ENCODE data around the gene DBH.

Gene DBH

DNA sequence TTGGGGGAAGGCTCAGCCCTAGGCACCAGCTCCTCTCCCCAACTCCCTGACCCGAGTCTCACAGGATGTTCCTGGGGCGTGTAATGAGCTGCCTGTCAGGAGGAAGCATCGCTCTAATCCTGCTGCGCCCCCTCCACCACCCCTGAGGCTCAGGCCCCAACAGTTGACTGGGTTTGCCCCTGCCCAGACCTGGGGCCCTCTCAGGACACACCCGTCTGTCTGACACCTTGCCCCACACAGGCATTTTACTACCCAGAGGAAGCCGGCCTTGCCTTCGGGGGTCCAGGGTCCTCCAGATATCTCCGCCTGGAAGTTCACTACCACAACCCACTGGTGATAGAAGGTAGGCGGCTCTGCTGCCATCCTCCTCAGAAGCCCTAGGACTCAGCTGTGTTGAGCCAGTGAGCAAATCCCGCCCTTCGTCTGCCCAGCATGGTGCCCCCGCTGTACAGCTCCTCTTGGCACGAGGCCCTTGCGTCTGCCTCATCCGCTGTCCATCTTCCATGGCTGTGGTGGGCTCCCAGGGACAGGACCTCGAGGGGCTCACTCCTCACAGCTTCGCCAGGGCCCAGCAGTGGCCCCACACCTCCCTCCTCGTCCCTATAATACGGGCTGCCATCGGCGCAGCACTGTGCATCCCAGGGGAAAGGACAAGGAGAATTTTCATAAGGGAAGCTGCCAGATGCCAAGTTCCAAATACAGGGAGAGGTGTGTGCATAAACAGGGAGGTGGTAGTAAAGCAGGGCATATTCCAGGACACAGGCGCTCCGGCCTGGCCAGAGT is 8.0 kb downstream of the DBH start:
- no peak for DNase-seq (ENCODE audit: low read depth)

DNA sequence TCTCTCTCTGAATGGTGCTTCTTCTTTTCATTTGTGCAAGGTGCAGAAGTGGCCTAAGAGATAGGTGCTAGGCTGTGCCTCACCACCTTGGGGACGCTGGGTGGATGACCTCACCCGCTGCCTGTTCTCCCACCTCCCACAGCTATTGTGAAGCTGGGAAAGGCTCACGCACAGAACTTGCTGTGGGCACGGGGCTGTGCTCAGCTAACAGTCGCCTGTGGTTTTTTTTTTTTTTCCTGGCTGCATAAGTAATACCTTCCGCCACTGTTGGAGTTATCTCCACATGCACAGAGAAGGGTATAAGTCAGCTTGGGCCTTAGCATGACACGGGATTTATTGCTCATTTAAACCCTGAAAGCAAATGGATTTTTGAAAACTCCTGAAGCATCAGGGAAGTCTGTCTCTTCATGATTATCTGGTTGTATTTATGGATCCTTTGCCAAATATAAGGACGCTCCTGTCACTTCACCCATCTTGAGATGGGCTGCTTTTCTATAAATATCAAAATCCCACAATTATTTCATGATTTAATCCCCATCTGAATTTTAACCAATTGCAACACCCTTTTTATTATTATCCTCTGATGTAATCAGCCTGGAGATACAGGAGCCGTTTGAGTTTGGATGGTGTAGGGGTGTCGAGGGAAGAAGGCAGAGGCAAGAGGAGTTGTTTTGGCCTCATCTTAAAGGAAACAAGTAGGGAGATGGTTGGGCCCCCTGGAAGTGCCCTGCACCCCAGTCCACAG is 9.0 kb downstream of the DBH start:
- no peak for DNase-seq (ENCODE audit: low read depth)

DNA sequence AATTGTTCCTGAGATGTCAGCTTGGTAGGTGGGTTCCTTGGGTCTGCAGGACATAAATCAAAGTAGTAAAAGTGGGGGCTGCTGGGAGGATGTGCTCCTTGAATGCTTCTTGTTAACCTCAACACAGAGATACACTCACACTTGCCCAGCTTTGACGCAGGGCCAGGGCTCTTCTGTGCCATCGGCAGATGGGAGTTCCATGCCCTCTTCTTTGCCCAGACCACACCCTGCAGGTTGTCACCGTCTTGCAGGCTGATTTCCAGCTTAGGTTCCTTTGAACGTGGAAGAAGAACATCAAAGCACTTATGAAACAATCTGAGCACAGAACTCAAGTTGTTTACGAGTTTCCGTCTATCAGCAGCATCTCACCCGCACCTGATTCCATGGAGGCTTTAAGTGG is 11.0 kb downstream of the DBH start:
- no peak for DNase-seq (ENCODE audit: low read depth)

DNA sequence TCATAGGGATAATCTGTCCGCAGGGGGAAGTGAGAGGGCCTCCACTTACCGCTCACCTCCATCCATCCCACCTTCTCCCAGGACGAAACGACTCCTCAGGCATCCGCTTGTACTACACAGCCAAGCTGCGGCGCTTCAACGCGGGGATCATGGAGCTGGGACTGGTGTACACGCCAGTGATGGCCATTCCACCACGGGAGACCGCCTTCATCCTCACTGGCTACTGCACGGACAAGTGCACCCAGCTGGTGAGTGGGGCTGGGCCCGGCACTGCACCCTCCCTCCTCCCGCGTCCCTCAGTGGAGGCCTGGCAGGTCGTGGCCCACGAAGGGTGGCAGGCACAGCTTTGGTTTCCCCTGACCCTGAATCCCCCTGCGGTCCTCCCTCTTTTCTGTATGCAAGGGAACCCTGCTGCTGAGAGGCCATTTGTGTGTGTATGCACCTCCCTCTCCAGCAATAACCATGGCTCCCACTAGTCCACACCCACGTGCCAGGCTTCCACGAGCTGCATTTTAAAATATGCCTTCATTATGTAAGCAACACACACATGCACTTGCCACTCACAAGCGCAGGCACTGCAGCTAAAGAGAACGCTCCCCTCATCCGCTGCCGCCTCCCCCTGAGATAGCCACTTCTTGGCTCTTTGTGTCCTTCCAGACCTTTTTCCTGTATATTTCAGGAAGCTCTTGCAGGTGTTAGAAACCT is 11.8 kb downstream of the DBH start:
- DNase-seq (ENCODE audit: low read depth) = no peak

DNA sequence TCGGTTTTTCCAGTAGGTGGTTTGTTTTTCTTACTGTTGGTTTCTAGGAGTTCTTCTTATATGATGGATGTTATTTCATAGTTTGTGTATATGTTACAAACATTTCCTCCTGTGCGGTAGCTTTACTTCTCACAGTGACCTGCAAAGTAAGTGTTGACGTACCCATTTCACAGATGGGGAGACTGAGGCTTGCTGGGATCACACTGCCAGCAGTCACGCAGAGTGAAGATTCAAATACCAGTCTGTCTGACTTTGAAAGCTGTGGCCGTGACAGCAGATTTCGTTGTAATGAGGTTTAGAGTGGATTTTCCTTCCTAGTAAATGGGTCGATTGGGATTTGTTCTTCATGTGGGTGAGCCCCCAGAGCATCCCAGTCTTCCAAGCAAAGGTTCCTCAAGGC is 13.0 kb downstream of the DBH start:
- no peak for DNase-seq (ENCODE audit: low read depth)

DNA sequence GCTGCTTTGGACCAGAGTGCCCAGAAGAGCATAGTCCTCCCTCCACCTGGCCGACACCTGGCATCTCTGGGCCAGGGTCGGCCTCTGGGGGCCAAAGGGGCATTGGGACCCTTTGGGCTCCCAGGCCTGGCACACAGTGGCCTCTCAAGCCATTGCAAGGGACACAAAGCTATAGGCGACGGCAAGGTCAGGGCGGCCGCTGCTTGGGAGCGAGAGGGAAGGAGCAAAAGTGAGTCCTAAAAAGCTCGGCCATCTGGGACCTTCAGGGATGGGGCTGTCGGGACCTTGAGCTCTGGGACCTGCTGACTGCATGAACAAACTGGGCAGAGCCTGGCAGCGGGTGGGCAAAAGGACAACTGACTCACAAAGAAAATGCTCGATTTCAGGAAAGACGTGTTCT is 13.9 kb downstream of the DBH start:
- no peak for DNase-seq (ENCODE audit: low read depth)

DNA sequence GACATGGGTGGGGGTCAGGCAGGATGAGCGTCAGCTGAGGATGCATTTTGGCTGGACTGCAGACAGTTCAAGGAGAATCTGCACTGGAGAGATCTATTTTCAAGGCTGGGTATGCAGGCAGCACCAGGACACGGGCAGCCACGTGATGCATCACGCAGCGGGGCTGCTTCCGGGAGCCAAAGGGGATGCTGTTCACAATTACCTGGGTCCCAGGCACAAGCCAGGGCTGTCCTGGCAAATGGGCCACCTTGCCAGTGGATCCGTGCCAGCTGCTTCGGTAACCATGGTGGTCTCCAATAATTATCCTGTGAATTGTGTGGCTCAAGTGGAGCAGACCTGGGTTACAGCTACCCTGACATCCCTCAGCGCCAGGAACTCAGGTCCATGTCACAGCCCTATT is 17.5 kb downstream of the DBH start:
- DNase-seq (ENCODE audit: low read depth) = no peak

DNA sequence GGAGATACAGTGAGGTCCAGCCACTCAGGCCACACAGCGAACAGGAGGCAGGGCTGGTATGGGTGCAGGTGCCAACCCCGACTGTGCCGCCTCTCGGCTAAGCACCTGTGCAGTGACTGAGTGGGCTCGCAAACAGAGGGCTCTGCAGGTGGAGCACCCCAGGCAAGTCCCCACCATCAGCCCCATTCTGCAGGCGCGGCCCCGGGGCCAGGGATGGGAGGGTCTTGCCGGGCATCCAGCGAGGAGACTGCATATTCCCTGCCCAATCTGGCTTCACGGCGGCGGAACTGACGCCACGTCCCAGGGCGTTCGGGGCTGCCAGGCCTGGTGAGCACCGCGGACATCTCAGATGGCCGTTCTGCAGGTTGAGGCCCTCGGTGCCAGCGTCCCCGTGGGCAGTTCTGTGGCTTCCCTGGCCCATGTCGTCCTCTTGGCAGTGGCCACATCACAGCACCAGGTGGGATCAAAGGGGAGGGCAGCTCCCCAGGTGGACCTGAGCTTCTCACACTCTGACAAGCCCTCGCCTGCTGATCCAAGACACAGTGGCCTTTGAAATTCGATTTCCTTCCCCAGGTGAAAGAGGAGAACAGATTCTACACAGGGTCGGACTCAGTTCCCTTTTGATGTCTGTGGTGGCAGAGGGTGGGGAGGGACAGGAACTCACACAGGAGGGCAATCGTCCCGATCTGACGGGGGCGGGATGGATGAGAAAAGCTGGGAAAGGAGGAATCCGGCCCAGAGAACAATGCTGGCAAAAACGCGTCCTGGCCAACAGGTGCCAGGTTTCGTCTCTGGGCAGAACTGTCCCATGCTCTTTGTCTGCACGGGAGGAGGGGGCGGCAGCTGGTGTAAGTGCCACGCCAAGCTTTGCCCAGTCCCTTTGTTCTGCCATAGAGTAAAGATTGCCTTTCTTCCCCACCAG is 18.8 kb downstream of the DBH start:
- DNase-seq (ENCODE audit: low read depth) = no peak

DNA sequence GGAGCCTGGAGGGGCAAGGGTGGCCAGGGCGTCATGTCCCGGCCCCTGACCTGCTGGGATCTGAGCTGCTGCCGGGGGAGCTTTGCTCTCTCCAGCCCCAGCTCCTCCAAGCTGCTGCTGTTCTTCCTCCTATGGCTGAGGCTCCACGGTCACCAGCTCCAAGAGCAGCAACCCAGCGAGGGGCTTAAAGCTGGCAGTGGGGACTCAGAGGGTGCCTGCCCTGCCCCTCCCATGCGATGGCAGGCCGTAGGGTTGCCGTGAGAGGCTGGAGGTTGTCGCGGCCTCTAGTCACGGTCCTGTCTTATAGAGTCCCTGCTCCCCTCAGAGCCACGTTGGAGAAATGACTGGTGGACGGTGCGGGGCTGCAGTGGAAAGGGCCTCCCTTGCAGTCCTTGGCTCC is 19.5 kb downstream of the DBH start:
- no peak for DNase-seq (ENCODE audit: low read depth)

DNA sequence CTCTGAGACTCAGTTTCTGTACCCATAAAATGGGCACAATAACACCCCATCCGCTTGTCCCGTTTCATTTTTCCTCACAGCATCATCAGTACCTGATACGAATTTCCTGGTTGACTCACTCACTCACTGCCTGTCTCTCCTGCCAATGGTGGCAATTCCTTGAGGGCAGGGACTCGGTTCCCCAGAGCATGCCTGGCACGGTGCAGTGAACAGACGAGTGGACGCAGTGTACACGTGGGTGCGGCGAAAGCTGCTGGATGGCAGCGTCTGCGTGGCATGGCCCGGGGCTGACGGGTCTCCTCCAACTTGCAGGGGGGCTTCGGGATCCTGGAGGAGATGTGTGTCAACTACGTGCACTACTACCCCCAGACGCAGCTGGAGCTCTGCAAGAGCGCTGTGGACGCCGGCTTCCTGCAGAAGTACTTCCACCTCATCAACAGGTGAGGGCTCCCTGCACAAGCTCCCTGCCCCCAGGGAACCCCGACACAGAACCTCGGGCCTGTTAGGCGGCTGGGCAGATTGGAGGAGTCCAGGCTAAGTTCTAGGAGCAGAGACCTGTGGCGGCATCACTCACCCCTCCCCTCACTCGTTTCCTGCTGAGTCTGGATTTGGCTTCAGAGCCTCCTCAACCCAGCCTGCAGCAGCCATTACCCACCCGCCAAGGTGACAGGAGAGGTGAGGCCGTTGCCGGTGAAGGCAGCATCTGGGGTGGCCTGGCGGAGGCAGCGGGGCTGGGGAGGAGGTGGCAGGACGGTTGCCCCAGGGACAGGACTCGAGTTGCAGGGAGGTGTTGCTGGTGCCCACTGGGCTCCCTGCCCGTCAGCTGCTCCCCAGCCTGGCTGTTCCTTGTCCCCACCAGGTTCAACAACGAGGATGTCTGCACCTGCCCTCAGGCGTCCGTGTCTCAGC is 20.3 kb downstream of the DBH start:
- no peak for DNase-seq (ENCODE audit: low read depth)

DNA sequence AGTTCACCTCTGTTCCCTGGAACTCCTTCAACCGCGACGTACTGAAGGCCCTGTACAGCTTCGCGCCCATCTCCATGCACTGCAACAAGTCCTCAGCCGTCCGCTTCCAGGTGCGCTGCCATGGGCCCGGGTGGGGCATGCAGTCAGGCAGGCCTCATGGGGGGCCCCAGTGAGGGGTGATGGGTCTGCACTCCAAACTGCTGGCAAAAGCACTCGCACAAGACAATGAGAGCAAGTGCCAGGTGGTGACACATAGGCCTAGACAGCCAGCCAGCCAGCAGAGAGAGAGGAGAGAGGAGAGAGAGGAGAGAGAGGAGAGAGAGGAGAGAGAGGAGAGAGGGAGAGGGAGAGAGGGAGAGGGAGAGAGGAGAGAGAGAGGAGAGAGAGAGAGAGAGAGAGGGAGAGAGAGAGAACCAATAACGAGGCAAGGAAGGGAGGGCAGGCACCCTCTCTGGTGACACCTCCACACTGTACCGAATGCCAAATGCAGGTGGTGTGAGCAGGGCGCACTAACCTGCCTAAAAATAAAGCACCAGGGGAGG is 21.0 kb downstream of the DBH start:
- no peak for DNase-seq (ENCODE audit: low read depth)

DNA sequence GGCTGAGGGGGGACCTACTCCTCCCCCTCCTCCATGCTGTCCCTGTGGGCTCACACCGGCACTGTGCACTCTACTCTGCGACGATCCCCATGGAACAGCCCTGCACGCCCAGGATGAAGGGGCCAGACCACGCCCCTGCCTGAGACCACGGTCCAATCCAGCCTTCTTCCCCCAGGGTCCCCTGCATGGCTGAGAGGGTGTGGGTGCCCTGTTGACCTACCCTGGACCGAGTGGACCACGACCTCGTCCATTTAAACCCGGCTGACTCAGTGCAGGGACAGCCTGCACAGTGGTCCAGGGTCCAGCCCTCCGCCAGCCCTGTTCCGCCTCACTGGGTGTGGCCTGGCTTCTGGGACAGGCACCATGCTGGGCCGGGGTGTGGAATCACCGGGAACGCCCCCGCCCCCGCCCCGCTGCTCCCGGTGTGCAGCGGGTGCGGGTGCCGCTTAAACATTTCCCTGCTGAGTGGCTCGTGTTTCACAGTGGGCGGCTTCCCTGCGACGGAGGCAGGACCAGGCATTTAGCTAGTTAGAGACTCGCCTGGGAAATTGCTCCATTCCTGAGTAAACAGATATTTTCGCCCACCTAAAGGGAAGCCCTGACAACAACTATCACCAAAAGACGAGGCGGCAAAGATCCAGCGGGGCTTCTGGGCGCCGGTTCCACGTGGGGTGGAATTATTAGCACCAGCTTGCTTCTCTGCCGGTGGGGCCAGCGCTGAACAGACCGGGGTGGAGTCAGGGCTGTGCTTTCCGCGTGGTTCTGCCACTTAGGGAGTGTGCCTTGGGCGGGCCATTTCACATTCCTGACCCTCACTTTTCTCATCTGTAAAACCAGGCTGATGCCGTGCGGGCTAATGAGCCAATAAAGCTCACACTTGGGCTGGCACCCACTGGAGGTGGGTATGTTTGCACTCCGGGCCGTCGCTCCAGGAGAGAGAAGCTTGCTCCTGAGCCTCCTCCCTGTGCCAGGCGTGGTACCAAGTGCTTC is 22.6 kb downstream of the DBH start:
- no peak for DNase-seq (ENCODE audit: low read depth)

DNA sequence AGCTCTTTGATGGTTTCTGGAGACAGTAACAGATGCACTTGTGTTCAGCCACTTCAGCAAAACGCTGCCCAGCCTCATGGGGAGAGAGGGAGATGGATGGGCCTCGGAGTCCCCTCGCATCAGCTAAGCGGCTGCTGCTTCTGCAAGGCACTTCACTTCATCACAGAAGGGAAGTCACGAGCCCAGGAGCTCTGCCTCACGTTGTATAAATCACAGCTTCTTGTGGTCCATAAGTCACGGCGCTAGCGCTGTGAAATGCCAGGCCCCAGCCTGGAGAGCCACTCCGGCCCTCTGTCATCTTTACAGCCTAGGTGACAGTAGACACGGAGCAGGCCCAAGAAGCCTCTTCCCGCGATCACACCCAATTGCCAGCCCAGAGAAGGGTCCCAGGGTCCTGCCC is 23.4 kb downstream of the DBH start:
- no peak for DNase-seq (ENCODE audit: low read depth)

DNA sequence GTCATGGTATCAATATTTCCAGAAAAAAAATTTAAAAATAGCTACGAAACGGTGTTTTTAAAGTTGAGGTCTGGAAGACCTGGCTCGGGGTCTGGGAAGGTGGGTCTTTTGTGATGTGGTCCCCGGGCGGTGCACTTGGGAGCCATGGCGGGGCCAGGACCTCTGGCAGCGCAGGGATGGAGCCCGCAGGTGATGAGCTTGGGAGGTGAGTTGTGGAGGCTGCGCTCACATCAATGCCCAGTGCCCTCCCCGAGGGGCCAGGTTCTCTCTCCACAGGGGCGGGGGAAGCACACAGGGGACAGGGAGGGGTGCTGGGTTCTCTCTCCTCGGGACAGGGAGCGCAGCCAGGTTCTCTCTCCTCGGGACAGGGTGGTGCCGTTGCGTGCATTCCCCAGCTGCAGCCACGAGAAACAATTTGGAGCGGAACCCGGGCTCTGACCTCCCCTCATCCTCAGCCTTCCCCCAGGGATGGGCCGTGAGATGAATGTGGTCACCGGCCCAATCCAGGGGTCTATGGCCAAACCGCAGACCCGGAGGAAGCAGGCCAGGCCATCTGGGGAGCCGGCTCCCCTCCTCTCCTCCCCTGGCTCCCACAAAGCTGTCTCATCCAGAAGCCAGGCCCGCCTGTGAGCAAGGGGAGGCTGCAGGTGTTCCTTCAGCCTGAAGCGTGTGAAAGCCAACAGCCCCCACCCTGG is 25.8 kb downstream of the DBH start:
- DNase-seq (ENCODE audit: low read depth) = no peak

DNA sequence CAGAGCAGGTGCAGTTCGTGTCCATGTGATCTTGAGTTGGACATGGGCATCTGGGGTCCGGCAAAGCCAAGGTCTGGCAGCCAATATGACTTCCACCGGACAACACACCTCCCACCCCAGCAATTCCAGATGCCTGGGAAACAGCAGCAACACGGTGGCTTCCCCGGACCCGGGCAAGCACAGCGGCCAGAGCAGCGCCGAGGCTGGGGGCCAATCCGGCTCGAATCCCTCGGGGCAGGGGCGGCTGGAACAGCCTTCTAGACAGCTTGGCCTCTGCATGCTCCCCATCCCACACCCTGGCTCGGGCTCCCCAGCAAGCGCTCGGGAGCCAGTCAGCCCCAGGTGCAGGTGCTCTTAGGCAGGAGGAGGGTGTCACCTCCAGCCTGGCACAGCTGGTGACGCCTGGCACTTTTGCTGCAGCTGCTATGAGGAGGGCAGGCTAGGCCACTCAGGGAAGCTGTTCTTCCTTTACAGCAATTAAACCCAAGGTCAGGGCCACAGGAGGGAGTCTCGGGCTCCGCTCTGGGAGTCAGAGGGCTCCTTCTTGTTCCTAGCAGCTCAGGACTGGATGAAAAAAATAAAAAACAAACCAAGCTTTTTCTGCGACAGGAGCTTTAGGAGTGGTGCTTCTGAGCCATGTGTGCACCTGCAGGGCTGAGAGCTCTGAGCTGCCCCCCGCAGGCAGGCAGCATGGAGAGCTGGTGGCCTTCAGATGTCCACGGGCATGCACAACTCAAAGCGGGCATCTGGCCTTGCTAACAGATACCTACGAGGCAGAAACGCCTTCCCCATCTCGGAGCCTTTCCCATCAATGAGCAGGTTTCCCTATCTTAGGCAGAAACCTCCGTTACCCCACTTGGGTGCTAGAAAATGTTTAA is 28.2 kb downstream of the DBH start:
- DNase-seq (ENCODE audit: low read depth) = no peak

DNA sequence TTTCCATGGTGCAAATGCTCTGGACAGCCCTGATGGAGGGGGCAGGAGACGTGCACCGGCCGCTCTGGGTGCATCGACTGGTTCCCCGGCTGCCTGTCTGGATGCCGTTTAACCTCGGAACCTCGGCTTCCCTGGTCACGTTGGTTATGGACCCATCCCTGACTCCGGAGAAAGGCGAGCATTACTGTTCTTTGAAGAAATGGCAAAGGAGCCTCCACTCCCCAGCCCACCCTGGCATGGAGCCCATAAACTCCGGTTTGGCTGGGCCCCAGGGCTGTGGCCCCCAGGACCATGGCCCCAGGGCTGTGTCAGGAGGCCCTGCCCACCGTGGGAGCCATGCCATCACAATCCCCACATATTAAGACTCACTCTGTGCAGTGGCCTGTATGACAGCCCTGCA is 28.9 kb downstream of the DBH start:
- no peak for DNase-seq (ENCODE audit: low read depth)

DNA sequence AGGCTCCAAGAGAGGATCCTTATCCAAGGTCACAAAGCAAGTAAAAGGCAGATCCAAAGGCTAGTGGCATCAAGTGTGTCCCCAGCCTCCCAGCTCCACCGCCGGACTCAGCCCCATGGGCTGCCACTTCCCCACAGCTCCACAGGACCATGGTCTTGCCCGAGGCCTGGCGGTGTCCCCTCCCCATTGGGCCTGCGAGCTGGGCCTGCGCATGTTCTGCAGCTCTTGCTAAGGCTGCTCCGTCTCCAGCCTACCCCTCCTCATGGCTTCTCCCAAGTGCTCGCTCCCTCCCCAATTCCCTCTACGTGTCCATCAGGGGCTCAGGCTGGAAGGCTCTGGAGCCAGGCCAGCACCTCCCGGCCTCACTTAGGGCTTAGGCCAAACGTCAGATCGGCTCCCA is 29.4 kb downstream of the DBH start:
- DNase-seq (ENCODE audit: low read depth) = no peak

DNA sequence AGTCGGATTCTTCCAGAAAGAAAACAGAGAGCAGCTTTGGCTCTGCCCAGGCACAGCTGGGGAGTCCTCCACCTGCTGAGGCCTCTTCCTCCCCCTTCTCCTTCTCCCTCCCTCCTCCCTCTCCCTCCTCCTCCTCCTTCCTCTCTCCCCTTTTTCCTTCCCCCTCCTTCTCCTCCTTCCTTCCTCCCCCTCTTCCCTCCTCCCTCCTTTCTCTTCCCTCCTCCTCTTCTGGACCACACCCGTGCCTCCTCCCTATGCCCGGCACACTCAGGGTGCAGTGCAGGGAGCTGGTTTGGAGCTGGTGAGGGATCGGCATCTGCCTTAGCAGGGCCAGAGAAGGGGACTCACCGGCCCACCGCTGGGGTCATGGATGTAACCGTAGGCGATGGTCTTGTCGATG is 30.2 kb downstream of the DBH start:
- DNase-seq (ENCODE audit: low read depth) = no peak
